Measurements from ENCODE around the gene SIT1.

The SIT1 gene

DNA sequence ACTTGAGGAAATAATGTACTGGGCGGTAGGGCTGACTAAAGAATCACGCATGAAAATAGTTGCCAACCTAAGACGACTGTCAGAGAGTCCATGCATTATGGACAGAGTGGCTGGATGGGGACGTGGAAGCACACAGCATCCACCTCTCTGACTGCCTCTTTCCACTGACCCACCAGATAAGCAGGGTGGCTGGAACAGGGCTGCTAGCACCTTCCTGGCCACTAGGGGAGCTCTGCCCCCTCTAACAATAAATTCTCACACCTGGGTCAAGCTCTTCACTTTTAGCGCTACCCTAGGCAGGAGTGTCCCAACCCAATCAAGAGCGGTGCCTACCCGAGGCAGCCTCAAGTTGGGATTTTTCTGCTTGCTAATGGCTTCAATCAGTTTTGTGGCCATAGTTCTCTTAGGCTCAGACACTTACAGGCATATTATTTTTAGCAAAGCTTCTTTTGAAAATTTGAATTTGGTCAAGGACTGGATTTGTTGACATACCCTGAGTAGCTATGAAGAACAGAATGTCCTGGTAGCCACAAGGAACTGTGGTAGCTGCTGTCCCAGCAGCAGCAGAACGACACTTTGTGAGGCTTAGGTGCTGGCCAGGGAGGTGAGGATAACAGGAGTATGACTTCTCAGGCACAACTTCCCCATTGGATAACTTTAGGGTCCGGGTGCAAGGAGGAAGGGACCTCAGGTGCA lies 45.9 kb upstream of the SIT1 start:
- TF ChIP-seq REST (IDR thresholded peaks at IDR 0.05; ENCODE audit: insufficient read depth in 1 of 2, low read depth in 2 of 2, low read length in 2 of 2), result no peak
- no peak for TF ChIP-seq FOXP2 (optimal IDR thresholded peaks at IDR 0.05; ENCODE audit: borderline replicate concordance, extremely low read depth, extremely low read length, insufficient read depth)
- TF ChIP-seq SIN3A (IDR thresholded peaks at IDR 0.05; ENCODE audit: borderline replicate concordance, insufficient read depth, low read length), result no peak
- TF ChIP-seq POLR2AphosphoS5 (IDR thresholded peaks at IDR 0.05; ENCODE audit: low read depth, low read length), result no peak; the same call in 1 of the 2 replicates
- TF ChIP-seq TAF1 (IDR thresholded peaks at IDR 0.05; ENCODE audit: borderline replicate concordance, insufficient read depth, low read length), result no peak

DNA sequence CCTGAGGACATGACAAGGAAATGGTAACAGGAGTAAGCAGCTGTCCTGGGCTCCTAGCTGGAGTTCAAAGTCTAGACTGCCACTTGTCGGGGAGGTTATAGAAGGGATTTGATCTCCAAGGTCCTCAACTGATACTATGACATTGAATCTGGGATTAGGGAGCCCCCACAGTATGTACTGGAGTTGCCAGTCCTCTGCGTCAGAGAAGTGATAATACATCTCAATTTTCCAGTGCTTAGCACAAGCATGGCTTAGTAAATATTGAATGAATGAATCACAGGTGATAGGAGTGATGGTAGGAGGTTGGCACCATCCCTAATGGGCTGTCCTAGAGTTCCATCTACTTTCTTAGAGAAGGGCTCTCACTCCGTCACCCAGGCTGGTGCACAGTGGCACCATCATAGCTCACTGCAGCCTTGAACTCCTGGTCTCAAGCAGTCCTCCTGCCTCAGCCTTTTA lies 45.2 kb upstream of the SIT1 start:
- TF ChIP-seq REST (IDR thresholded peaks at IDR 0.05; ENCODE audit: insufficient read depth in 1 of 2, low read depth in 2 of 2, low read length in 2 of 2) (no peak), POLR2AphosphoS5 (IDR thresholded peaks at IDR 0.05; ENCODE audit: low read depth, low read length) (0 out of 2 replicates have a peak, but pooled peaks have one; percentile 19)

GRCh38 chr9:35691757-35692301 lies 41.1 kb upstream of the SIT1 start:
- TF ChIP-seq POLR2AphosphoS5 (IDR thresholded peaks at IDR 0.05; ENCODE audit: low read depth, low read length), result no peak
- TF ChIP-seq REST (IDR thresholded peaks at IDR 0.05; ENCODE audit: insufficient read depth in 1 of 2, low read depth in 2 of 2, low read length in 2 of 2), result no peak
- TF ChIP-seq TAF1 (IDR thresholded peaks at IDR 0.05; ENCODE audit: borderline replicate concordance, insufficient read depth, low read length), result no peak
- no peak for TF ChIP-seq SIN3A (IDR thresholded peaks at IDR 0.05; ENCODE audit: borderline replicate concordance, insufficient read depth, low read length)
- TF ChIP-seq FOXP2 (optimal IDR thresholded peaks at IDR 0.05; ENCODE audit: borderline replicate concordance, extremely low read depth, extremely low read length, insufficient read depth), result no peak

DNA sequence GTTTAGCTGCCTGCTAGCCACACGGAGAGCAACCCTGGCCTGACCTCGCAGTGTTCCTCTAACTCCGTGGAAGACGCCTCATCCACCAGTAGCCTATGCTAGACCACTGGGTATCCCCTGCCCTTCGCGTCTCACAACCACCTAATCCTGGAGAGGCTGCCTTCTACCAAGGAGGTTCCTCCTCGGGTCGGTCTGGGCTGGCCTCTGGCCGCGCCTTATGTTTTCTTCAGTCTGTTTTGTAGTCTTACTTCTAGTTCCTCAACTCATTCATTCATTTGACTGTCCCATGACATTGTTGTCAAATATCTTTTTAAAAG lies 40.6 kb upstream of the SIT1 start:
- TF ChIP-seq SIN3A (IDR thresholded peaks at IDR 0.05; ENCODE audit: borderline replicate concordance, insufficient read depth, low read length) (no peak), REST (IDR thresholded peaks at IDR 0.05; ENCODE audit: insufficient read depth in 1 of 2, low read depth in 2 of 2, low read length in 2 of 2) (no peak), TAF1 (IDR thresholded peaks at IDR 0.05; ENCODE audit: borderline replicate concordance, insufficient read depth, low read length) (no peak), FOXP2 (optimal IDR thresholded peaks at IDR 0.05; ENCODE audit: borderline replicate concordance, extremely low read depth, extremely low read length, insufficient read depth) (no peak), POLR2AphosphoS5 (IDR thresholded peaks at IDR 0.05; ENCODE audit: low read depth, low read length) (no peak)
